NB4 (cell line): Measurements from ENCODE around the gene ANKRD10.

Experiments used
- MAX ChIP-seq: IDR thresholded peaks from 2 replicates; pipeline ENCODE4 v1.6.1; 2011; ENCODE audit warnings: low read depth, low read length
- POLR2A ChIP-seq: IDR thresholded peaks from 2 replicates; pipeline ENCODE4 v1.6.1; 2011; ENCODE audit warnings: mild to moderate bottlenecking; ENCODE audit not compliant: insufficient read length; ENCODE audit errors: extremely low read depth
- TF ChIP-seq, protein P1 (sequence below): IDR thresholded peaks from one replicate; pipeline ENCODE4 v1.5.1; 2012; ENCODE audit warnings: low read depth, low read length

DNA sequence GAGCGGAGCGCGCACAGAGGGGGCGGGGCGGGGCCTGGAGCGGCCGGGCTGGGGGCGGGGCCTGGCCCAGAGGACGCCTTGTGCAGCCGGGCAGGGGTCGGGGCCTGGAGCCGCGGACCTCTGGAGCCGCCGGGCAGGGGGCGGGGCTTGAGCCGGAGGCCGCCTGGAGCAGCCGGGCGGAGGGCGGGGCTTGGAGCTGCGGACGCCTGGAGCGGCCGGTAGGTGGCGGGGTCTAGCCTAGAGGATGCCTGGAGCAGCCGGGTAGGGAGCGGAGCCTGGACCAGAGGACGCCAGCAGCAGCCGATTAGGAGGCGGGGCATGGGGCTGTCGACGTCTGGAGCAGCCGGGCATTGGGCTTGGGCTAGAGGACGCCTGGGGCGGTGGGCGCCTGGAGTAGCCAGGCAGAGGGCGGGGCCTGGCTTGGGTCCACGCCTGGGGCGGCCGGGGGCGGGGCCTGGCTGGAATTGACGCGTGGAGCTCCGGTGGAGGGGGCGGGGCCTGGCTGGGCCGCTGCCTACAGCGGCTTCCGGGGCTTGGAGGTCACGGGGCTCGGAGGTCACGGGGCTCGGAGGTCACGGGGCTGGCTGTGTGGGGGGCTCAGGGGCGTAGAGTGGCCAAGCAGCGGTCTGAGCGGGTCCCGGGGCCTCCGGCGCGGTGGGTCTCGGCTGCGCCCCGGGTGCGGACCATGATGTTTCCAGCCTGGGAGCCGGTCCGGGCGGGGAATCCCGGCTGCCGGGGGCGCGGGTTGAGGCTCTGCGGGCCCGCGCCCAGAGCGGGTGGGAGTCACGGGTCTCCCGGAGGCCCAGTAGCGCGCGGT lies at the start of gene ANKRD10:
- TF ChIP-seq, protein P1, sequence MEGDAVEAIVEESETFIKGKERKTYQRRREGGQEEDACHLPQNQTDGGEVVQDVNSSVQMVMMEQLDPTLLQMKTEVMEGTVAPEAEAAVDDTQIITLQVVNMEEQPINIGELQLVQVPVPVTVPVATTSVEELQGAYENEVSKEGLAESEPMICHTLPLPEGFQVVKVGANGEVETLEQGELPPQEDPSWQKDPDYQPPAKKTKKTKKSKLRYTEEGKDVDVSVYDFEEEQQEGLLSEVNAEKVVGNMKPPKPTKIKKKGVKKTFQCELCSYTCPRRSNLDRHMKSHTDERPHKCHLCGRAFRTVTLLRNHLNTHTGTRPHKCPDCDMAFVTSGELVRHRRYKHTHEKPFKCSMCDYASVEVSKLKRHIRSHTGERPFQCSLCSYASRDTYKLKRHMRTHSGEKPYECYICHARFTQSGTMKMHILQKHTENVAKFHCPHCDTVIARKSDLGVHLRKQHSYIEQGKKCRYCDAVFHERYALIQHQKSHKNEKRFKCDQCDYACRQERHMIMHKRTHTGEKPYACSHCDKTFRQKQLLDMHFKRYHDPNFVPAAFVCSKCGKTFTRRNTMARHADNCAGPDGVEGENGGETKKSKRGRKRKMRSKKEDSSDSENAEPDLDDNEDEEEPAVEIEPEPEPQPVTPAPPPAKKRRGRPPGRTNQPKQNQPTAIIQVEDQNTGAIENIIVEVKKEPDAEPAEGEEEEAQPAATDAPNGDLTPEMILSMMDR = peak; percentile 49
- TF ChIP-seq POLR2A (peak; percentile 14), MAX (peak; percentile 25; the same call in 1 of the 2 replicates)
